ENCODE results near the gene MEI1.

MEI1 gene

GRCh38 chr22:41841085-41841712, 141.9 kb downstream of the MEI1 start:
- DNase-seq (ENCODE audit: low spot score), result no peak

- DNase-seq (ENCODE audit: low spot score), result no peak
Observed at GRCh38 chr22:41842996-41843970, 144.0 kb downstream of the MEI1 start.

GRCh38 chr22:41844036-41844435, 144.7 kb downstream of the MEI1 start:
- no peak for DNase-seq (ENCODE audit: low spot score)

GRCh38 chr22:41844513-41844912, 145.2 kb downstream of the MEI1 start:
- DNase-seq (ENCODE audit: low spot score), result no peak

GRCh38 chr22:41845380-41846267, 146.3 kb downstream of the MEI1 start:
- DNase-seq (ENCODE audit: low spot score), result no peak

- DNase-seq (ENCODE audit: low spot score), result no peak
Observed at GRCh38 chr22:41846268-41846987, 147.1 kb downstream of the MEI1 start.

- no peak for DNase-seq (ENCODE audit: low spot score)
Observed at GRCh38 chr22:41847300-41847699, 148.0 kb downstream of the MEI1 start.

- DNase-seq (ENCODE audit: low spot score), result no peak
Observed at GRCh38 chr22:41848468-41848867, 149.2 kb downstream of the MEI1 start.
